ENCODE data around the gene KLHL35.
A peak's percentile ranks its signal among the peaks of the same experiment; 100 is the strongest.

Gene KLHL35

DNA sequence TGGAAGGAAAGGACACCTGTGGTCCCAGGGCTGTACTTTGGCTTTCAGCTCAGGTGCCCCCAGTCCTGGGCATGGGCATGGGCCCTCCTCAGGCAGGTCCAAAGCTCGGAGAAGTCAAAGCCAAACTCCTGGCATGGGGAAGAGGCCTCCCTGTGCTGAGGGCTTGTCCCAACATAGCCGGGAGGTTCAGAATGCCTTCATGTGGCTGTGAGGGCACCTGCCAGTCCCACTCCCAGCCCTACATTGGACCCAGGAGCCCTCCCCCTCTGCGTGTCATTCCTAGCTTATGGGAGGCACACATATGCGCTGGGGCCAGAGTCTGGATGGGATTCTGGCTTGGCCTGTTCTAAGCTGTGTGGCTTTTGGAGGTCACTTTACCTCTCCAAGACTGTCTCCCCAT lies 1.0 kb upstream of the KLHL35 start:
- no peak for DNase-seq (ENCODE audit: low read depth)
- TF ChIP-seq, protein P1, sequence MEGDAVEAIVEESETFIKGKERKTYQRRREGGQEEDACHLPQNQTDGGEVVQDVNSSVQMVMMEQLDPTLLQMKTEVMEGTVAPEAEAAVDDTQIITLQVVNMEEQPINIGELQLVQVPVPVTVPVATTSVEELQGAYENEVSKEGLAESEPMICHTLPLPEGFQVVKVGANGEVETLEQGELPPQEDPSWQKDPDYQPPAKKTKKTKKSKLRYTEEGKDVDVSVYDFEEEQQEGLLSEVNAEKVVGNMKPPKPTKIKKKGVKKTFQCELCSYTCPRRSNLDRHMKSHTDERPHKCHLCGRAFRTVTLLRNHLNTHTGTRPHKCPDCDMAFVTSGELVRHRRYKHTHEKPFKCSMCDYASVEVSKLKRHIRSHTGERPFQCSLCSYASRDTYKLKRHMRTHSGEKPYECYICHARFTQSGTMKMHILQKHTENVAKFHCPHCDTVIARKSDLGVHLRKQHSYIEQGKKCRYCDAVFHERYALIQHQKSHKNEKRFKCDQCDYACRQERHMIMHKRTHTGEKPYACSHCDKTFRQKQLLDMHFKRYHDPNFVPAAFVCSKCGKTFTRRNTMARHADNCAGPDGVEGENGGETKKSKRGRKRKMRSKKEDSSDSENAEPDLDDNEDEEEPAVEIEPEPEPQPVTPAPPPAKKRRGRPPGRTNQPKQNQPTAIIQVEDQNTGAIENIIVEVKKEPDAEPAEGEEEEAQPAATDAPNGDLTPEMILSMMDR (IDR thresholded peaks at IDR 0.05; ENCODE audit: insufficient read depth, low read depth, low read length, missing control alignments), result no peak
- H3K4me3 ChIP-seq (ENCODE audit: low read depth, low read length), result no peak overlapping the region

DNA sequence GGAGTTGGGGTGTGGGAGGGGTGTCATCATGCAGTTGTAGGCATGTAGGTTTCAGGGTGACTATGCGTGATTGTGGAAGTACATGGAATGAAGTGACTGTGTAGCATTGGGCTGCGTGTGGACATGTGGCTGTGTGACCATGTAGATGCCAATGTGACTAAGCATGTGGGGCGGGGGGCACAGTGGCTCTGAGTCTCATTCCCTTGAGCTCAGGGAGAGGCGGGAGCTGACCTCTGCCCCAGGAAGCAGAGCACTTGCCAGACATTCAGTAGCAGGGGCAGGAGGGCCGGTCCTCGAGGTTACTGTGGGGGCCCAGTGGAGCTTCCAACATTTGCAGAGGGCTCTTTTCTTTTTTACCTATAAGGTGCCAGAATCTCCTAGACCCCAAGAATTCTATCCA lies 440 bp upstream of the KLHL35 start:
- TF ChIP-seq, protein P1 (IDR thresholded peaks at IDR 0.05; ENCODE audit: insufficient read depth, low read depth, low read length, missing control alignments), result no peak
- DNase-seq (ENCODE audit: low read depth), result no peak
- no peak overlapping the region for H3K4me3 ChIP-seq (ENCODE audit: low read depth, low read length)

DNA sequence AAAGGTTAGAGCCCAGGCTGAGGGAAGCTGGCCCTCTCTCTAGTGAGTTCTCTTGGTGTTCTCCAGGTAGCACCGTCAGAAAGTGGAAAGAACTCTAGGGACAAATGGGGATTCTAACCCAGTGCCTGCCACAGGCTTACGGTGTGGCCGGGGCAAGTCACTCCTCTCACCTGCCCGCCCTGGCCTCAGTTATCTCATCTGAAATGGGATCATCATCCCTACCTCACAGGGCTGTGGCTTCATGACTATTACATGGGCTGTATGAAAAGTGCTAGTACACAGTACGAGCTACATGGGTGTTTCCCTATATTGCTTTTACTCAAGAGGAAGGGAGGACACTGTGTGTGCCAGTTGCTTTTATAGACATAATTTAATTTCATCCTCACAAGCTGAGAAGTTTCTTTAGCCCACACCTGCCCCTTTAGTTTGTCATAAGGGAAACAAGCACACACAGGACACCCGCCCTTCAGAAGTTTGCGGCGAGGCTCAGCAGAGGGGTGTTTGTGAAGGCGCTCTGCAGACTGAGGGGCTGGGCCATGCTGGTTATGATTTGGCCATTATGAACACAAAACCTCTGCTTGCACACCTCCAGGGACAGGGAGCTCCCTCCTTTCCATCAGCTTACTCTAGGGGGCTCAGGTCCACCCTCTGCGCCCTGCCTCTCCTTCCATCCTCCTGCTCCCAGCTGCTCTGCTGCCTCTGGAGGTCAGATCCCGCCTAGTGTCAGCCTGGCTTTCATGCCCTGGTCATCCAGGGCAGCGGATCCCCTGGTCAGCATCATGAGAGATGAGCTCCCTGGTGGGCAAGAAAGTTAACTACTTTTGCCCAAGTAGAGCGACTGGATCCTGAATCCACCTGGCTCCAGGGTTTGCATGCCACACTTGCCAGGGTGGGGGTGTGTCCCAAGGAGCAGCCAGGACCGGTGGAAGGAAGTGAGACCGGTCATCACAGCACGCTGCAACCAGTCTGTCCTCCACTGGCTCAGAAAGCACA lies 1.2 kb downstream of the KLHL35 start:
- TF ChIP-seq, protein P1 (IDR thresholded peaks at IDR 0.05; ENCODE audit: insufficient read depth, low read depth, low read length, missing control alignments), result no peak
- H3K4me3 ChIP-seq (ENCODE audit: low read depth, low read length), result no peak overlapping the region
- no peak for DNase-seq (ENCODE audit: low read depth)

DNA sequence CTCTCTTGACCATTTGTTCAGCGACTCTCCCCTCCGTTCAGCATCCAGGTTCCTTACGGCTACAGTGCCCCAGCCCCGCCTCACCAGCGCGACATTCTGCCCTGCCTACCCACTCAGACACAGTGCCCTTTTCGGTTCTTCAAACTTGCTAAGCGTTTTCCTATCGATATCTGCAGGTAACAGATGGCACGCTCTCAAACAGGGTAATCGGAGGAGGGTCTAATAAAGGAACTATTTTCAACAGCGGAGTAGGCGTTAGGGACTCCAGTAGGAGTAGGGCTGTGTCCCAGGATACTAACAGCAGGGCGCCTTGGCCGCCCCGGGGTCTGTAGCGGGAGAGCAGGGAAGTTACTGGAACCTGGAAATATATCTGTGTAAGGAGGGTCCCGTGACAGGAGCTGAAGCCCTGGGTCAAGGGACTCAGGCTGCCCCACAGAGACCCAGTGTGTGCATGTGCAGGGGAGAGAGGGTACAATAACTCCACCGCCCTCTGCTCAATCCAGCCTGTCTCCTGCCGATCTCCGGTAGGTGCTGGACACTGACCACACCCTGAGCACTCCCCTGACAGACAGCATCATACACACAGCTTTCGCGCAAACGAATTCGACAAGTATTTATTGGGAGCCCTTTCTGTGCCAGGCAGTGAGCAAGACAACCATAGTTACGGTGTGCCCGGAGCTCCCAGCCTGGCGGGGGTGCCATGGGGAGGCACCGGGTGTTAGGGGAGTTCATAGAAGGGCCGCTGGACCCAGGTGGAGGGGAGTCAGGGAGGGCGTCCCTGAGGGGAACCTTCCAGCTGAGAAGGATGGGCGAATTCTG lies 2.1 kb downstream of the KLHL35 start:
- no peak for DNase-seq (ENCODE audit: low read depth)
- TF ChIP-seq, protein P1 (IDR thresholded peaks at IDR 0.05; ENCODE audit: insufficient read depth, low read depth, low read length, missing control alignments), result no peak
- H3K4me3 ChIP-seq (ENCODE audit: low read depth, low read length), result peak overlapping the region; percentile 26

DNA sequence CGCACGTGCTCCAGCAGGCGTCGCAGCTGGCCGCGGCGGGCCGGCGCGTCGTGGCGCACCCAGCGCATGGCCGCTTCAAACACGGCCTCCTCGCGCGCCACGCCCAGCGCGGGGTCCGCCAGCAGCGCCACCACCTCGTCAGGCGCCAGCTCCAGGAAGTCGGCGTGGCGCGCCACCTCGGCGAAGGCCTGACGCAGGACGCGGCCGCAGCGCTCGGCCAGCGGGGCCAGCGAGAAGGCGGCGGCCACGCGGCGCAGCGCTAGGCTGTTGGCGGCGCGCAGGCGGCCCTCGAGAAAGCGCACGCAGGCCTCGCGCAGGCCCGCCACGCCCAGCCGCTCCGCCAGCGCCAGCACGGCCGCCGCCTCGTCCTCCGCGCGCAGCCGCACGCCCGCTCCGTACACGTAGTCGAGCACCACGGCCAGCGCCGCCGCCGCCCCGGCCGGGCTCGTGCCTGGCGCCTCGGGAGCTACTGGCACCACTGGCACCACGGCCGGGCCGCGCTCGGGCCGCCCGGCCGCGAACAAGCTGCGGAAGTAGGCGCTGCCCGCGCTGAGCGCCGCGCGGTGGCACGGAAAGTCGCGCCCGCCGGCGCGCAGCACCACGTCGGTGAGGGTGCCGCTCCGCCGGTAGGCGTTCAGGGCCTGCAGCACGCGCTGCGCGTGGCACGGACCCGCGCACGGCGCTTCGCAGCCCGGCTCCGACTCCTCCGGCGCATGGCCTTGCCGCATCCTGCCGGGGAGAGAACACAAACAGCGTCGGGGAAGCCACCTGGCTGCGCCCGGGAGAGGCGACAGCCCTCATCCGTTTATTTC lies 2.9 kb downstream of the KLHL35 start:
- H3K4me3 ChIP-seq (ENCODE audit: low read depth, low read length), result peak overlapping the region; percentile 26

DNA sequence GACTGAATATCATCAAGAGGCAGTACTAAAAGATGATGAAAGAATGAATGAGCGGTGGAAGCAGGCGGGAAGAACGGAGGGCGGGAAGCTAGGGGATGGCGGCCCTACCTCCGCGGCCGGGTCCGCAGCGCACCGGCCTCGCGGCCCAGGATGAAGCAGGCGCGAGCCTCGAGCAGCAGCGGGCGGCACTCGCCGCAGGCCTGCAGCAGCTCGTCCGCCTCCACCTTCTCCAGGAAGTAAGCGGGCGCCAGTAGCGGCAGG lies 3.4 kb downstream of the KLHL35 start:
- no peak overlapping the region for H3K4me3 ChIP-seq (ENCODE audit: low read depth, low read length)
- TF ChIP-seq, protein P1 (IDR thresholded peaks at IDR 0.05; ENCODE audit: insufficient read depth, low read depth, low read length, missing control alignments), result no peak
- no peak for DNase-seq (ENCODE audit: low read depth)

More for the DNA sequence above, 2.9 kb downstream of the KLHL35 start:
- TF ChIP-seq, protein P1 (IDR thresholded peaks at IDR 0.05; ENCODE audit: insufficient read depth, low read depth, low read length, missing control alignments), result no peak
- peak; percentile 67 for DNase-seq (ENCODE audit: low read depth)
